Inflammatory macrophage treated with lipopolysaccharide for 1 hour (primary cell): ENCODE results near the gene SEMA4A.
A peak's percentile ranks its signal among the peaks of the same experiment; 100 is the strongest.
"Not testable (repeated sequence)": the region's sequence is repeated elsewhere in the genome, so short reads cannot be mapped to it uniquely, and the experiment has no call there.

Experiments used
- DNase-seq, 2 donors: peaks; one replicate each; pipeline ENCODE4 v3.0.0-alpha.2; 2020 to 2022

Gene SEMA4A

DNA sequence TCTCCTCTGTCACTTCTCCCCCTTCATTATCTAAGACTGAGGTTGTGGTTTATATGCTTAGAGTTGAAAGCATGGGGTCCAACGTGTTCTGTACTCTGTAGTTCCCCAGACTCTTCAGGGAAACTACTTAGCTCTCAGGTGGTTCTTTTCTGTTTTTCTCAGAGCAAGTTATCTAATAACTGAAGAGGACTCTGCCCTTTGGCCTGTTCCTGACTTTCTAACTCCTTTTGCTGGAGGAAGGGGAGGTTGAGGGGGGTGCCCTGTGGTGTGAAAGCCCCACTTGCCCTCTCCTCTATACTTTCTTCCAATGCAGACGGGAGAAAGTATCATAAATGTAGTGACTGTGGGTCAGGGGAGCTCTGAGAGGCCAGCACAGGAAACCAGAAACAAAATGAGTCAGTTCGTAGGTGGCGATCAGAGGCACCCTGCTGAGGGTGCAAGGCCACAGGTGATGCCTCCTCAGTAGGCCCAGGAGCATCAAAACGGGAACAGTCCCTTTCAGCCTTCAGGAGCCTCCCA lies 45.5 kb downstream of the SEMA4A start:
- no peak for DNase-seq

DNA sequence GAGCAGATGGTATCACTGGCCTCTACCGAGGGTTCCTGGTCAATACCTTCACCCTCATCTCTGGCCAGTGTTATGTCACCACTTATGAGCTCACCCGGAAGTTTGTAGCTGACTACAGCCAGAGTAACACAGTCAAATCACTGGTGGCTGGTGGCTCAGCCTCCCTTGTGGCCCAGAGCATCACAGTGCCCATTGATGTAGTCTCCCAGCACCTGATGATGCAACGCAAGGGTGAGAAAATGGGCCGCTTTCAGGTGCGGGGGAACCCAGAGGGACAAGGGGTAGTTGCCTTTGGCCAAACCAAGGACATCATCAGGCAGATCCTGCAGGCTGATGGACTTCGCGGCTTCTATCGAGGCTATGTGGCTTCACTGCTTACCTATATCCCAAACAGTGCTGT lies 46.7 kb downstream of the SEMA4A start:
- no peak for DNase-seq

DNA sequence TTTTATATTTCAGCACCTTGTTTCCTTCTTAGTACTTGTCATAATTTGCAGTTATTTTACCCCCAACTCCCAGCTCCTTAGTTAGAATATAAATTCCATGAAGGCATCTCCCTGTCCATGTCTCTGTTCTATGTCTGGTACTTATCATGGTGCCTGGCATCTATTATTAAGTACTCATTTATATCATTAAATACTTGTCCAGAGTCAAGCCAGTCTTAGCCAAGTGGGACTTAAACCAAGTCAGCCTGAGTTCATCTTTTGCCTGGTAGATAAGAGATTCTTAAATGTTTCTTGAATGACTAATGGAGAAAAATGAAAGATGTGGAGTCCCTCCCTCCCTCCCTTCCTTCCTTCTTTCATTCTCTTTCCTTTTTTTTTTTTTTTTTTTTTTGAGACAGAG lies 49.9 kb downstream of the SEMA4A start:
- no peak for DNase-seq

DNA sequence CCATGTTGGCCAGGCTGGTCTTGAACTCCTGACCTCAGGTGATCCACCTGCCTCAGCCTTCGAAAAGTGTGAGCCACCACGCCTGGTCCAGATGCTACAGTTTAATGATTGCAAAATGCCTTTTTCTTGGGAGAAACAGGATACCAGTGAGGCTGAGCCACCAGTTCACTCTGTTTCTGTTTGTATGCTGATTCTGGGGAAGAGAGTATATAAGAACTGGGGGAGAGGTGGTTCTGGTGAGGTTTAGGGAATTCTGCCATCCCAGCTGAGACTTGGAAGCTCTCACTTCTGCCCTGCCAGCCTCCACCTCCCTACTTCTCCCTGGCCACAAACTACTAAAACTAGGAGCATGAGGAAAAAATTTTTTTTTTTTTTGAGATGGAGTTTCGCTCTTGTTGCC lies 51.3 kb downstream of the SEMA4A start:
- DNase-seq = no peak

DNA sequence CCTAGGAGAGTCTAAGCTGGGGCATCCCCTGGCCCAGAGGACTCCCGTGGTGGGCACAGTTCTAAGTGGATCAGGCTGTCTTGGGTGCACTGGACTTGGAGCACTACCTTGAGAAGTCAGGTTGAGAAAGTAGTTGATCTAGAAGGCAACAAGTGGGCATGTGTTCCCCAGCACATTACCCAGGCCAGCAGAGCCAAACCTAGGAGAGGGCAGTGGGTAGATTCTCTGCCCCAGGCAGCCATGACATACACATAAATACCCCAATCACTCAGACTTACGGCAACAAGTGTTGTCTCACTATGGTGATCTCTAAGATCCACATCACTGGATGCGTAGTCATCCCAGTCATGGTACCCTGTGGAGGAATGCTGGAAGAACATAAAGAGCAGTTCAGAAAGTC lies 57.9 kb downstream of the SEMA4A start:
- DNase-seq = no peak

DNA sequence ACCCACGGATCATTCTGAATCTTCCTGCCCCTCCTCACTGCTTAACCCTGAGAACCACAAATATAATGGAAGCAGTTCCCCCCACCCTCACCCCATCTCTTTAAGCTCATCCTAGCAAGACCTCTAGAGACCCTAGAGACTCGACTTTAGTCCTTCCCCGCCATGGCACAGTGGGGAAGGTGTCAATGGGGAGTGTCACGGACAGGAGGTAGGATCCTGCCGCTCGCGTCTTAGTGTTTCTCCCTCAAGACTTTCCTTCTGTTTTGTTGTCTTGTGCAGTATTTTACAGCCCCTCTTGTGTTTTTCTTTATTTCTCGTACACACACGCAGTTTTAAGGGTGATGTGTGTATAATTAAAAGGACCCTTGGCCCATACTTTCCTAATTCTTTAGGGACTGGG lies 58.7 kb downstream of the SEMA4A start:
- DNase-seq = no peak

DNA sequence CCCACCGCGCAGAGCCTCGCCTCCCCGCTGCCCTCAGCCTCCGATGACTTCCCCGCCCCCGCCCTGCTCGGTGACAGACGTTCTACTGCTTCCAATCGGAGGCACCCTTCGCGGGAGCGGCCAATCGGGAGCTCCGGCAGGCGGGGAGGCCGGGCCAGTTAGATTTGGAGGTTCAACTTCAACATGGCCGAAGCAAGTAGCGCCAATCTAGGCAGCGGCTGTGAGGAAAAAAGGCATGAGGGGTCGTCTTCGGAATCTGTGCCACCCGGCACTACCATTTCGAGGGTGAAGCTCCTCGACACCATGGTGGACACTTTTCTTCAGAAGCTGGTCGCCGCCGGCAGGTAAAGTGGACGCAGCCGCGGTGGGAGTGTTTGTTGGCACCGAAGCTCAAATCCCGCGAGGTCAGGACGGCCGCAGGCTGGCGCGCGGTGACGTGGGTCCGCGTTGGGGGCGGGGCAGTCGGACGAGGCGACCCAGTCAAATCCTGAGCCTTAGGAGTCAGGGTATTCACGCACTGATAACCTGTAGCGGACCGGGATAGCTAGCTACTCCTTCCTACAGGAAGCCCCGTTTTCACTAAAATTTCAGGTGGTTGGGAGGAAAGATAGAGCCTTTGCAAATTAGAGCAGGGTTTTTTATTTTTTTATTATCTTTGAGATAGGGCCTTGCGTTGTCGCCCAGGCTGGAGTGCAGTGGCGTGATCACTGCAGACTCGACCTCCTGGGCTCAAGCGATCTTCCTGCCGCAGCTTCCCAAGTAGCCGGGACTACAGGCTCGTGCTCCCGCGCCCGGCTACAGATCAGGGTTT lies 59.7 kb downstream of the SEMA4A start, which contains the start of gene PMF1:
Gene PMF1, plus strand, starts transcription at position 175 of the 811 bp plus-strand sequence. Its CDS starts 9 bp downstream, at position 184.
- peak; percentile 95 for DNase-seq

DNA sequence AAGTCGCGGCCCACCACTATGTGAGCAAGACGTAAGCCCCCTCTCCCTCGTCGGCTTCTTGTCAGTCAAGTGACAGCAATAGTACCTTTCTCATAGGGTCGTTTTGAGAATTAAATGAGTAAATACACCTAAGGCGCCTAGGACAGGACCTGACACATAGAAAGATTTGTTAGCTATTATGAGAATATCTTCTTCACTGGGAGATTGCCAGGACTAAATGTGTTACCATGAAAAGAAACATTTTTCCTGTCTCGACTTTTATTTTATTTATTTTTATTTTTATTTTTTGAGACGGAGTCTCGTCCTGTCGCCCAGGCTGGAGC lies 60.2 kb downstream of the SEMA4A start:
- no peak for DNase-seq

DNA sequence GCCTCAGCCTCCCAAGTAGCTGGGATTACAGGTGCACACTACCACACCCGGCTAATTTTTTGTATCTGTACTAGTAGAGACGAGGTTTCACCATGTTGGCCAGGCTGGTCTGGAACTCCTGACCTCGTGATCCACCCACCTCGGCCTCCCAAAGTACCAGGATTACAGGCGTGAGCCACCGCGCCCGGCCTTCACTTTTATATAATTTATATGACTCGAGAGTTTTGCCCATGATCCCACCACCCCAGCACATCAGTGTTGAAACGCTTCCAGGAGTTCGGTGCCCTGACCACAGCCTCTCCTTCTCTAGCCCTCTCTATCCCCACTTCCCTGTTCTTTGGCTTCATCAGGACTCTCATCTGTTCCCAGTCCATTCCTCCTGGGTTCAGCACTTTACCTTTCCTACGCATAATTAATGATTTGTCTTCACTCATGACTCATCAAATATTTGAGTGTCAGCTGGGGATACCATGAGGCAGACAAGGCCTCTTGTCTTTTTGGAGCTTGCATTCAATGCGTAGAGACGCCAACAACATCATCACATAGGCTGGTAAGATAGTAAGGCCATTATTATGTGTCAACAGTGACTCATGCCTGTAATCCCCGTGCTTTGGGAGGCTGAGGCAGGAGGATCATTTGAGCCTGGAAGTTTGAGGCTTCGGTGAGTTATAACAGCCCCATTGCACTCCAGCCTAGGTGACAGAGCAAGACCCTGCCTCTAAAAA lies 60.8 kb downstream of the SEMA4A start:
- DNase-seq = no peak

DNA sequence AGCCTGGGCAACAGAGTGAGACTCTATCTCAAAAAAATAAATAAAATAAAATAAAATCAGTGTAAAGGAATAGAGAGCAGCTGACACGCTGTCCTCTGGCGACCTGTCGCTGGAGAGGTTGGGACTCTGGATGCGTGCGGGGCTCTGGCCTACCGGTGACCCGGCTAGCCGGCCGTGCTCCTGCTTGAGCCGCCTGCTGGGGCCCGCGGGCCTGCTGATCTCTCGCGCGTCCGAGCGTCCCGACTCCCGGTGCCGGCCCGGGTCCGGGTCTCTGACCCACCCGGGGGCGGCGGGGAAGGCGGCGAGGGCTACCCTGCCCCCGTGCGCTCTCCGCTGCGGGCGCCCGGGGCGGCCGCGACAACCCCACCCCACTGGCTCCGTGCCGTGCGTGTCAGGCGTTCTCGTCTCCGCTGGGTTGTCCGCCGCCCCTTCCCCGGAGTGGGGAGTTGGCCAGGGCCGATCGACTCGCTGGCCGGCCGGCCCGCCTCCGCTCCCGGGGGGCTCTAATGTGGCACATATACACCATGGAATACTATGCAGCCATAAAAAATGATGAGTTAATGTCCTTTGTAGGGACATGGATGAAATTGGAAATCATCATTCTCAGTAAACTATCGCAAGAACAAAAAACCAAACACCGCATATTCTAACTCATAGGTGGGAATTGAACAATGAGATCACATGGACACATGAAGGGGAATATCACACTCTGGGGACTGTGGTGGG lies 63.1 kb downstream of the SEMA4A start:
- not testable (repeated sequence) for DNase-seq

DNA sequence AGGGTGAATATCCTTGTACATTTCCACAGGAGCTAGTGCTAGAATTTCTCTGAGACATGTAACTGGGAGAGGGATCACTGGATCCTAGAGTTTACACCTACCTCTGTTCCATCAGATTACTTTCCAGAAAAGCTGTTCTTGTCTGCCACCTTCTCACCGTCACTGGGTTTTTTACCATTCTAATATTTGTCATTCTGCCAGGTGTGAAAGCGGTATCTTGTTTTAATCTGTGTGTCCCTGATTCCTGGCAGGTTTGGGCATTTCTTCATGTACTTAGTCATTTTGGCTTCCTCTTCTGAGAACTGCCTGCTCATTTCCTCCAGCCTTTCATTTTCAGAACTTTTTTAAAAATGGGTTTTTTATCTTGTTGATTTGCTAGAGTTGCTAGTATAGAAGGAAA lies 64.5 kb downstream of the SEMA4A start:
- DNase-seq = peak; percentile 37 to 41

DNA sequence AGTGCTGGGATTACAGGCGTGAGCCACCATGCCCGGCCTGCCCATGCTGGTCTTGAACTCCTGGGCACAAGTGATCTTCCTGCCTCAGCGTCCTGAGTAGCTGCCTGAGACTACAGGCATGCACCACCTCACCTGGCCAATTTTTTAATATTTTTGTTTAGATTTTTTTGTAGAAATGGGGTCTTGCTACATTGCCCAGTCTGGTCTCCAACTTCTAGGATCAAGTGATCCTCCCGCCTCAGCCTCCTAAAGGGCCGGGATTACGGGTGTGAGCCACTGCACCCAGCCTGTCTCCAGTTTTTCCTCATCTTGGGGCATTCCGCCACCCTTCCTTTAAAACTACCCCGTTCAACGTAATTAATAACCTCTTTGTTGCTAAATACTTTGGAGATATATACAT lies 66.8 kb downstream of the SEMA4A start:
- DNase-seq = no peak

DNA sequence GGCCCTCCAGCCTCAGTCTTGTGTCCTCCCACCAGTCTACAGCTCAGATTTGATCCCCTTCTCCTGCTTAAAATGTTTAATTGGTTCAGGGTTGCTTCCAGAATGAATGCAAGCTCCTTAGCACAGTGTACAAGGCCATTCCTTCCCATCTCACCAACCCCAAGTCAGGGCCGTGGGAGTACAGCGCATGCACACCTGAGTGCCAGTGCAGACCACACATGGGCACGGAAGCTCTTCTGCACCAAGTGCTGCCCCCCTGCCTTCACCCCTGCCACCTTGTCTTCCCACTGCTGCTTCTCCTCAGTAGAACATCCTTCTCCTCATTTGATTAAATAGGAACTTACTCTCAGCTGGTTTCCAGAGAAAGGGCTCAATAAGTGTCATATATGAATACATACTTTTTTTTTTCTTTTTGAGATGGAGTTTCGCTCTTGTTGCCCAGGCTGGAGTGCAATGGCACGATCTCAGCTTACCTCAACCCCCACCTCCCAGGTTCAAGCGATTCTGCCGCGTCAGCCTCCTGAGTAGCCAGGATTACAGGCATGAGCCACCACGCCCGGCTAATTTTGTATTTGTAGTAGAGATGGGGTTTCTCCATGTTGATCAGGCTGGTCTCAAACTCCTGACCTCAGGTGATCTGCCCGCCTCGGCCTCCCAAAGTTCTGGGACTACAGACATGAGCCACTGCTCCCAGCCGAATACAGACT lies 68.8 kb downstream of the SEMA4A start:
- DNase-seq = no peak

DNA sequence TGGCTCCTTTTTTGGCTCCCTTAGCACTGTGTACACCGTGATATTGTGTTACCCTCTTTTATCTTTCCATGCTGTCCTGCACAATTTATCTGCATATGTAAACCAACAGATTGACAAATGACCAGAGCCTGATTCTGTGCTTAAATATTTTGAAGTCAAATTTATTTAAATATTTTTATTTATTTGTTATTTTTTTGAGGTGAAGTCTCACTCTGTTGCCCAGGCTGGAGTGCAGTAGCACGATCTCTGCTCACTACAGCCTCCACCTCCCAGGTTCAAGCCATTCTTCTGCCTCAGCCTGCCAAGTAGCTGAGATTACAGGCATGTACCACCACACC lies 72.3 kb downstream of the SEMA4A start:
- DNase-seq = no peak

DNA sequence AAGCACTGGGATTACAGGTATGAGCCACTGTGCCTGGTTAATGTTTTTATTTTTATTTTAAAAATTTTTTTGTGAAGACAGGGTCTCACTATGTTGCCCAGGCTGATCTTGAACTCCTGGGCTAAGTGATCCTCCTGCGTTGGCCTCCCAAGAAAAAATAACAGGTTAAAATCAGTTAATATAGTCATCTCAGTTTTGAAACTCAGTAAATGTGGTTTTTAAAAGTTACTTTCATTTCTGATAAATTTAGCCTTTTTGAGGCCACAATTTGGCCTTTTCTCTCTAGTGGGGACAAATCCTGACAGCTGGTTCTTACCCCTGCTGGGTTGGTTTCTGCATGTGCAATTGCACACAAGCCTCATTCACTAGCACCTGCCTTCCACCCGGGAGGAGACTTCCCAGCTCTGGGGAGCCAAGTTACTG lies 72.7 kb downstream of the SEMA4A start:
- DNase-seq = no peak

DNA sequence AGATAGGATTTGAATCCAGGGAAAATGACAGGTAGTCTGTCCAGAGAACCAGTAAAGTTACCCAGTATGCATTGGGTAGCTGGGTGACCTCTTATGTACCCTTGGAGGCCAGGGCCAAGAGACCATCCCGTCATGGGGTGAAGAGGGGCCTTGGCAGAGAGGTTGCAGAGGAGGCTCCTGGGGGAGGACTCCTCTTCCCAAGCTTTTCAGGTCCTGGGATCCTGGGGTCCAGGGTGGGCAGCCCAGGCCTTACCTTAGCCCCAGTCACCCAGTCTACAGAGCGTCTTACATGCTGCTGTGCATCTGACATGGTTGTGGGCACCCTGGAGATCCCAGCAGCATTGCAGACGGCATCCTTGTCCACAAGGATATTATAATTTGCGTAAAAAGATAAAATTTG lies 73.4 kb downstream of the SEMA4A start:
- DNase-seq = no peak
